ENCODE results near the gene UVRAG. TPM values are rescaled to one million over a fixed set of nuclear protein-coding genes. Genes with fewer than 3 reads are reported as not detected.

Gene UVRAG
- total RNA-seq, 1 experiment from 2014 or later: 52.7 TPM

- Histone ChIP-seq H3K4me1 (ENCODE audit: low read length) (no peaks in the 10 kb centered on the region), H3K27me3 (ENCODE audit: low read length) (no peaks in the 10 kb centered on the region), H3K9me2 (replicated peaks; ENCODE audit: insufficient read depth, low read length) (no peaks in the 10 kb centered on the region), H2AFZ (ENCODE audit: low read length) (no peak overlapping the region), H3K36me3 (ENCODE audit: insufficient read depth, low read length) (peaks cover 23% of the 10 kb centered on the region), H3K4me2 (ENCODE audit: low read depth, low read length, poor library complexity, severe bottlenecking) (no peak overlapping the region), H3K27ac (ENCODE audit: low read length) (no peak overlapping the region), H3K79me2 (ENCODE audit: low read length) (peaks cover 89% of the 10 kb centered on the region), H4K20me1 (ENCODE audit: insufficient read depth, low read depth, low read length) (no peaks in the 10 kb centered on the region), H3K4me3 (ENCODE audit: low read length) (no peak overlapping the region), H3K9ac (ENCODE audit: low read length) (no peak overlapping the region), H3K9me3 (ENCODE audit: low read length) (no peaks in the 10 kb centered on the region)
- no peak for DNase-seq
Observed at GRCh38 chr11:75858613-75859012, 43.6 kb downstream of the UVRAG start.

- DNase-seq: no peak
- Histone ChIP-seq H3K4me2 (ENCODE audit: low read depth, low read length, poor library complexity, severe bottlenecking) (no peak overlapping the region), H3K9me2 (replicated peaks; ENCODE audit: insufficient read depth, low read length) (no peaks in the 10 kb centered on the region), H3K9me3 (ENCODE audit: low read length) (no peaks in the 10 kb centered on the region), H3K27ac (ENCODE audit: low read length) (no peak overlapping the region), H3K9ac (ENCODE audit: low read length) (no peak overlapping the region), H3K4me3 (ENCODE audit: low read length) (no peak overlapping the region), H3K27me3 (ENCODE audit: low read length) (no peaks in the 10 kb centered on the region), H2AFZ (ENCODE audit: low read length) (no peak overlapping the region), H3K79me2 (ENCODE audit: low read length) (peaks cover 89% of the 10 kb centered on the region), H3K4me1 (ENCODE audit: low read length) (0 out of 2 replicates have a peak, but pooled peaks cover 2% of the 10 kb centered on the region), H3K36me3 (ENCODE audit: insufficient read depth, low read length) (peaks cover 21% of the 10 kb centered on the region), H4K20me1 (ENCODE audit: insufficient read depth, low read depth, low read length) (no peaks in the 10 kb centered on the region)
Observed at GRCh38 chr11:75859614-75860013, 44.6 kb downstream of the UVRAG start.

GRCh38 chr11:75862437-75862836, 47.4 kb downstream of the UVRAG start:
- H3K27ac ChIP-seq (ENCODE audit: low read length): no peak overlapping the region

DNA sequence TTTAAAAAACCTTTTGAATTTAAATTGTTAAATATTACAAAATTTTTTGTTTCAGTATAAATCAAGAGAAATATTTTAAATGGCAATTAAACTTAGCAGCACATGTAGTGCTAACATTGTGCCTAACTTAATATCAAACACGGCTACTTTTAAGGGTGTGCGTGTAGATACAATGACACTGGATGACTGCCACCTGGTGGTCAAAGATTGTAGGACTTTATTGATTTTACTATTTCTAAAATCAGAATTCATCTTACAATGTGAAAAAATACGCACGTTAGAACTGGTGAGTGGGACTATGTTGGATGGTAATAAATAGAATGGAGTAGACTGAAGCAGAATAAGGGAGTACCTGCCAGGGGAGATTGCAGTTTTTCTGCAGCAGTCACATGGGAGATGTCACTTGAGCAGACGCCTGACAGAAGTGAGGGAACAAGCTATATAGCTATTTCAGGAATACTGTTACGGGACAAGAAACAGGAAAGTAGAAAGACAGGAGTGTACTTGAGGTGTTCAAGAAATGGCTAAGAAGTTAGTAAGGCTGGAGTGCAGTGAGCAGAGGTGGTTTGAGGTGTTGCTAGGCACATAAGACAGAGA, 52.9 kb downstream of the UVRAG start:
- no peaks in the 10 kb centered on the region for H3K27me3 ChIP-seq (ENCODE audit: low read length)
- H3K9ac ChIP-seq (ENCODE audit: low read length): peak overlapping the region; percentile 31
- H2AFZ ChIP-seq (ENCODE audit: low read length): no peak overlapping the region
- peaks cover under 1% of the 10 kb centered on the region; the same call in 1 of the 2 replicates for H3K36me3 ChIP-seq (ENCODE audit: insufficient read depth, low read length)
- no peaks in the 10 kb centered on the region for H3K9me2 ChIP-seq (replicated peaks; ENCODE audit: insufficient read depth, low read length)
- DNase-seq: peak; percentile 88
- H3K4me2 ChIP-seq (ENCODE audit: low read depth, low read length, poor library complexity, severe bottlenecking): peak overlapping the region; percentile 41
- peaks cover 59% of the 10 kb centered on the region for H3K4me1 ChIP-seq (ENCODE audit: low read length)
- no peaks in the 10 kb centered on the region for H4K20me1 ChIP-seq (ENCODE audit: insufficient read depth, low read depth, low read length)
- no peak overlapping the region for H3K4me3 ChIP-seq (ENCODE audit: low read length)
- H3K9me3 ChIP-seq (ENCODE audit: low read length): no peaks in the 10 kb centered on the region
- peak overlapping the region; percentile 30 for H3K27ac ChIP-seq (ENCODE audit: low read length)
- peaks cover 81% of the 10 kb centered on the region for H3K79me2 ChIP-seq (ENCODE audit: low read length)

More at GRCh38 chr11:75862437-75862836, 47.4 kb downstream of the UVRAG start:
- Histone ChIP-seq H4K20me1 (ENCODE audit: insufficient read depth, low read depth, low read length) (no peaks in the 10 kb centered on the region), H3K4me2 (ENCODE audit: low read depth, low read length, poor library complexity, severe bottlenecking) (no peak overlapping the region), H3K9ac (ENCODE audit: low read length) (no peak overlapping the region), H3K27me3 (ENCODE audit: low read length) (no peaks in the 10 kb centered on the region), H3K4me1 (ENCODE audit: low read length) (peaks cover 14% of the 10 kb centered on the region), H3K79me2 (ENCODE audit: low read length) (peaks cover 83% of the 10 kb centered on the region), H3K9me2 (replicated peaks; ENCODE audit: insufficient read depth, low read length) (no peaks in the 10 kb centered on the region), H2AFZ (ENCODE audit: low read length) (no peak overlapping the region), H3K4me3 (ENCODE audit: low read length) (no peak overlapping the region), H3K36me3 (ENCODE audit: insufficient read depth, low read length) (peaks cover 15% of the 10 kb centered on the region), H3K9me3 (ENCODE audit: low read length) (no peaks in the 10 kb centered on the region)
- DNase-seq: no peak

DNA sequence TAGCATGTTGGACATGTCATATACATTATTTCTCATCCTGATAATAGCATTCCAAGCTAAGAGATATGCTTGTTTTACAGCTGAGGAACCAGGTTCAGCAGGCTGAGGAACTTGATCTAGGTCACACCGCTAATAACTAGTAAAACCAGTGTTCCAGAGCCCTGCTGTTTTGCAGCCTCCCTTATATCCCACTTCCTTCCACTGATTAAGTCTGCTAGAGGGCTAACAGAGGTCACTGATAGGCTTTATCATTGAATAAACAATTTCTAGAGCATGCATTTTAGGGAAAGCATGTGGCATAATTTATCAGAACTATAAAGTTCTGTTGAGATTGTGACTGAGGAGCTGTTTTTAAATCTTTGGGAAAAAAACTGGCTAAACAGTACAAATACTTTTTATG, 54.0 kb downstream of the UVRAG start:
- peaks cover 70% of the 10 kb centered on the region for H3K4me1 ChIP-seq (ENCODE audit: low read length)
- no peak overlapping the region for H3K9ac ChIP-seq (ENCODE audit: low read length)
- H3K9me2 ChIP-seq (replicated peaks; ENCODE audit: insufficient read depth, low read length): no peaks in the 10 kb centered on the region
- H4K20me1 ChIP-seq (ENCODE audit: insufficient read depth, low read depth, low read length): no peaks in the 10 kb centered on the region
- H3K27ac ChIP-seq (ENCODE audit: low read length): peak overlapping the region; percentile 41
- DNase-seq: no peak
- H3K9me3 ChIP-seq (ENCODE audit: low read length): no peaks in the 10 kb centered on the region
- no peak overlapping the region for H3K4me2 ChIP-seq (ENCODE audit: low read depth, low read length, poor library complexity, severe bottlenecking)
- no peak overlapping the region for H2AFZ ChIP-seq (ENCODE audit: low read length)
- H3K36me3 ChIP-seq (ENCODE audit: insufficient read depth, low read length): no peaks in the 10 kb centered on the region; the same call in 1 of the 2 replicates
- peaks cover 83% of the 10 kb centered on the region for H3K79me2 ChIP-seq (ENCODE audit: low read length)
- H3K4me3 ChIP-seq (ENCODE audit: low read length): no peak overlapping the region
- no peaks in the 10 kb centered on the region for H3K27me3 ChIP-seq (ENCODE audit: low read length)

GRCh38 chr11:75869661-75870455, 54.8 kb downstream of the UVRAG start:
- DNase-seq: no peak
- no peaks in the 10 kb centered on the region for H3K27me3 ChIP-seq (ENCODE audit: low read length)
- H3K9me3 ChIP-seq (ENCODE audit: low read length): no peaks in the 10 kb centered on the region
- H3K4me3 ChIP-seq (ENCODE audit: low read length): no peak overlapping the region
- H3K79me2 ChIP-seq (ENCODE audit: low read length): peaks cover 83% of the 10 kb centered on the region
- H2AFZ ChIP-seq (ENCODE audit: low read length): no peak overlapping the region
- H3K9ac ChIP-seq (ENCODE audit: low read length): no peak overlapping the region
- H3K4me1 ChIP-seq (ENCODE audit: low read length): peaks cover 76% of the 10 kb centered on the region
- peak overlapping the region; percentile 41 for H3K27ac ChIP-seq (ENCODE audit: low read length)
- no peaks in the 10 kb centered on the region for H3K36me3 ChIP-seq (ENCODE audit: insufficient read depth, low read length)
- H4K20me1 ChIP-seq (ENCODE audit: insufficient read depth, low read depth, low read length): no peaks in the 10 kb centered on the region
- H3K9me2 ChIP-seq (replicated peaks; ENCODE audit: insufficient read depth, low read length): no peaks in the 10 kb centered on the region
- H3K4me2 ChIP-seq (ENCODE audit: low read depth, low read length, poor library complexity, severe bottlenecking): no peak overlapping the region

GRCh38 chr11:75872887-75873416, 57.9 kb downstream of the UVRAG start:
- Histone ChIP-seq H3K9me3 (ENCODE audit: low read length) (no peaks in the 10 kb centered on the region), H3K4me1 (ENCODE audit: low read length) (peaks cover 59% of the 10 kb centered on the region), H4K20me1 (ENCODE audit: insufficient read depth, low read depth, low read length) (no peaks in the 10 kb centered on the region), H3K9me2 (replicated peaks; ENCODE audit: insufficient read depth, low read length) (no peaks in the 10 kb centered on the region), H3K4me3 (ENCODE audit: low read length) (peak overlapping the region; percentile 46), H3K9ac (ENCODE audit: low read length) (peak overlapping the region; percentile 55), H3K4me2 (ENCODE audit: low read depth, low read length, poor library complexity, severe bottlenecking) (peak overlapping the region; percentile 75), H3K79me2 (ENCODE audit: low read length) (peaks cover 81% of the 10 kb centered on the region), H3K36me3 (ENCODE audit: insufficient read depth, low read length) (no peaks in the 10 kb centered on the region), H3K27ac (ENCODE audit: low read length) (peak overlapping the region; percentile 88), H2AFZ (ENCODE audit: low read length) (no peak overlapping the region), H3K27me3 (ENCODE audit: low read length) (no peaks in the 10 kb centered on the region)
- DNase-seq: peak; percentile 63
